CD8-positive, alpha-beta memory T cell (primary cell): ENCODE data around the gene DENND1C. TPM values are rescaled to one million over a fixed set of nuclear protein-coding genes. Genes with fewer than 3 reads are reported as not detected.

Experiments
- CTCF ChIA-PET: fragments of 350-600 bp; sonication (Branson Sonifier 250); formaldehyde crosslinking; loops from one replicate; lab custom pipeline; 2021; ENCODE audit warnings: antibody characterized with exemption; lab: Charles Lee
- POLR2A ChIA-PET: fragments of 350-600 bp; sonication (Branson Sonifier 250); formaldehyde crosslinking; loops from one replicate; lab custom pipeline; 2021; ENCODE audit warnings: antibody characterized with exemption; lab: Charles Lee
- DNase-seq, 5 donors: peaks; one replicate each; pipeline versions ENCODE4 v3.0.0 to v3.0.0-alpha.2; 2020 to 2022; ENCODE audit warnings: mixed read lengths in 1 of 5
- H3K27ac ChIP-seq: one replicate; pipeline ENCODE4 v1.7.0; 2013; ENCODE audit warnings: low read depth, mild to moderate bottlenecking, low read length, moderate library complexity
- H3K27me3 ChIP-seq: 2 replicates; pipeline ENCODE4 v1.7.0; 2013; ENCODE audit warnings: low read length, mild to moderate bottlenecking; ENCODE audit not compliant: insufficient read depth, poor library complexity, severe bottlenecking
- H3K36me3 ChIP-seq: 2 replicates; pipeline ENCODE4 v1.7.0; 2013; ENCODE audit warnings: mild to moderate bottlenecking, low read length, moderate library complexity; ENCODE audit not compliant: insufficient read depth
- H3K4me1 ChIP-seq: 2 replicates; pipeline ENCODE4 v1.7.0; 2013; ENCODE audit warnings: mild to moderate bottlenecking, low read length, moderate library complexity; ENCODE audit not compliant: insufficient read depth
- H3K4me3 ChIP-seq: 2 replicates; pipeline ENCODE4 v1.7.0; 2013; ENCODE audit warnings: mild to moderate bottlenecking, low read length
- H3K9me3 ChIP-seq: 2 replicates; pipeline ENCODE4 v1.7.0; 2013; ENCODE audit warnings: mild to moderate bottlenecking, low read length
- H3K27ac Mint-ChIP-seq, 8 donors: one replicate each; pipeline ENCODE4 v1.8.0; 2020 to 2021; ENCODE audit warnings: mixed read lengths in 8 of 8, mild to moderate bottlenecking in 6 of 8, inconsistent platforms in 3 of 8, moderate library complexity in 3 of 8
- H3K27me3 Mint-ChIP-seq, 2 donors: one replicate each; pipeline ENCODE4 v1.8.0; 2020 to 2021; ENCODE audit warnings: mixed read lengths in 2 of 2, mild to moderate bottlenecking in 1 of 2, moderate library complexity in 1 of 2
- H3K36me3 Mint-ChIP-seq, 3 donors: one replicate each; pipeline ENCODE4 v1.8.0; 2020 to 2021; ENCODE audit warnings: mixed read lengths in 3 of 3, inconsistent platforms in 1 of 3, mild to moderate bottlenecking in 1 of 3
- H3K4me1 Mint-ChIP-seq, 3 donors: one replicate each; pipeline ENCODE4 v1.8.0; 2020 to 2021; ENCODE audit warnings: mixed read lengths in 3 of 3, inconsistent platforms in 1 of 3, mild to moderate bottlenecking in 1 of 3
- H3K4me3 Mint-ChIP-seq, 7 donors: one replicate each; pipeline ENCODE4 v1.8.0; 2020 to 2021; ENCODE audit warnings: mixed read lengths in 7 of 7, mild to moderate bottlenecking in 6 of 7, moderate library complexity in 4 of 7, inconsistent platforms in 2 of 7
- H3K9me3 Mint-ChIP-seq, 5 donors: one replicate each; pipeline ENCODE4 v1.8.0; 2020 to 2022; ENCODE audit warnings: mixed read lengths in 5 of 5, mild to moderate bottlenecking in 3 of 5, moderate library complexity in 2 of 5, inconsistent platforms in 1 of 5
- polyA plus RNA-seq: library from polyadenylated mRNA; unstranded; fragments of 300-500 nt; fragmentation: Illumina TruSeq; gene quantifications from one replicate; pipeline ENCODE4 v1.2.3, GENCODE V29; 2021
- total RNA-seq, 2 experiments: library from RNA; stranded (reverse); gene quantifications; one replicate each; pipeline ENCODE4 v1.2.3, GENCODE V29; 2021

Gene DENND1C
- total and polyA plus RNA-seq, 3 experiments from 2014 or later = 51.9 to 93.2 (median 55.1) TPM

DNA sequence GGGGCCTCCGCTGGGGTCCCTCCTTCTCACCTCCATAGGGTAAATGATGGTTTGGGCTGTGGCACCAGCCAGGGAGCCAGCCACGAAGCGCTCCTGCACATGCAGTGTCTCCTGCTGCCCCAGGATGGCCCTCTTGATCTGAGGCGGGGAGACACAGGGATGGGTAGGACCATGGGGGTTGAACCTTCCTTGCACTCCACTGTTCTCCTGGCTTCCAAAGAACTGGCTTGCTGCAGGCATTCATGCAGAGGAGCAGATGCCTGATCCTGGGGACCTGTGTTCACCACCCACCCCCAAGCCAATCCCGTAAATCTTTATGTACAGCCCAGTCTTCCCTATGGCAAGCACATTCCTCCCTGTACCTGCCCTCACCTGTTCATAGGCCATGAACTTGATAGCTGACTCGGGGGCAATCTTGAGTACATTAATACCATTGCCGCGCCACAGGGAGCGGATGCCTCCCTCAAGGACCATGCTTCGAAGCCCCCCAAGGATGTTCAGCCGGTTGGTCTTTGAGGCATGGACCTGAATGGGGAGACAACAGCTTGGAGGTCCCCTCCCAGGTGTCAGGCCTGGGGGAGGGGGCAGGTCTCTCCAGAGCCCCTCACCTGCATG, 27.5 kb downstream of the DENND1C start:
- H3K36me3 Mint-ChIP-seq = peaks cover 16 to 43% (median 38%) of the 10 kb centered on the region in 3 donors
- no peak for DNase-seq
- peaks cover 4% of the 10 kb centered on the region for H3K4me1 ChIP-seq
- peaks cover 4 to 12% (median 8%) of the 10 kb centered on the region in 5 donors for H3K9me3 Mint-ChIP-seq
- H3K27ac Mint-ChIP-seq = no peak overlapping the region
- H3K4me3 ChIP-seq = no peak overlapping the region
- peaks cover 13% of the 10 kb centered on the region for H3K36me3 ChIP-seq
- H3K4me3 Mint-ChIP-seq = no peak overlapping the region
- ChIA-PET CTCF (no interaction called here), POLR2A (no interaction called here)
- no peaks in the 10 kb centered on the region for H3K27me3 Mint-ChIP-seq
- no peak overlapping the region for H3K27ac ChIP-seq
- H3K4me1 Mint-ChIP-seq = peaks cover 6 to 12% (median 6%) of the 10 kb centered on the region in 3 donors
- peaks cover 4% of the 10 kb centered on the region for H3K9me3 ChIP-seq
- H3K27me3 ChIP-seq = no peaks in the 10 kb centered on the region

DNA sequence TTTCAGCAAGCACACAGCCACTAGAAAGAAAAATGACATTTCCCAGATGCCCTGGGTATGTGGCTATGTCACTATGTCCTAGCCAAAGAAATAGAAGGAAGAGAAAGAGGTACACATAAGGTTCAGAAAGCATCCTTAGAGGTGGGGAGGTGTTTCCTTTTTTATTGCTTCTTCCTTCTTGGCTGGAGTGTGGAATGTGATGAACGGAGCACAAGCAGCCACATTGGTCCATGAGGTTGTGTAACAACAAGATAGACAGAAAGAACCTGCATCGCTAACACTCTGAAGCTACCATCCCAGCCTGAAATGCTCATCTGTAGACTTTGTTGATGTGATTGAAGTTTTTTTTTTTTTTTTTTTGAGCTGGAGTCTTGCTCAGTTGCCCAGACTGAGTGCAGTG, 28.7 kb downstream of the DENND1C start:
- ChIA-PET POLR2A (no interaction called here), CTCF (no interaction called here)

DNA sequence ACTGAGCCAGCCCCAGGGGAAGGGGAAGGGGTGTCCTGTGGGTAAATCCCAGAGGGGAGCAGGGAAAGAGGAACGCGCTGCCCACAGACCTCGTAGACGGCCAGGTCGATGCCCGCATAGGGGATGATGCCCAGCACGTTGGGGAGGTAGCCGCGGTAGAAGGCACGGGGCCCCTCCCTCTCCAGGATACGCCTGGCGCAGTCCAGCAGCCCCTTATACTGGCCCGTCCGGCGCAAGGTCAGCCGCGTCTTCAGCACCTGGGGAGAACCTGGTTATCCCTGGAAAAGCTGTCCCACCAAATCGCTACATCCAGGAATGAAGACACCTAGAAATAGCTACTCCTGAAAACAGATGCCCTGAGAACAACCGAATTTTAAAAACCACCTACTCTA, 29.4 kb downstream of the DENND1C start:
- no peak overlapping the region for H3K4me3 ChIP-seq
- DNase-seq = no peak
- Mint-ChIP-seq H3K27ac (peak overlapping the region in 1 of 8 donors; percentile 50), H3K27me3 (no peaks in the 10 kb centered on the region), H3K36me3 (peaks cover 16 to 40% (median 38%) of the 10 kb centered on the region in 3 donors), H3K9me3 (peaks cover 4 to 12% (median 8%) of the 10 kb centered on the region in 5 donors), H3K4me1 (no peaks in the 10 kb centered on the region), H3K4me3 (no peak overlapping the region)
- H3K4me1 ChIP-seq = no peaks in the 10 kb centered on the region
- H3K27me3 ChIP-seq = no peaks in the 10 kb centered on the region
- no peak overlapping the region for H3K27ac ChIP-seq
- CTCF ChIA-PET = no interaction called here
- H3K9me3 ChIP-seq = peaks cover 4% of the 10 kb centered on the region
- POLR2A ChIA-PET = no interaction called here
- peaks cover 13% of the 10 kb centered on the region for H3K36me3 ChIP-seq

More for the DNA sequence above, 28.7 kb downstream of the DENND1C start:
- no peak overlapping the region for H3K4me3 ChIP-seq
- no peaks in the 10 kb centered on the region for H3K4me1 ChIP-seq
- peaks cover 4 to 12% (median 8%) of the 10 kb centered on the region in 5 donors for H3K9me3 Mint-ChIP-seq
- DNase-seq = no peak
- H3K36me3 Mint-ChIP-seq = peaks cover 16 to 41% (median 38%) of the 10 kb centered on the region in 3 donors
- H3K27me3 ChIP-seq = no peaks in the 10 kb centered on the region
- H3K27ac ChIP-seq = no peak overlapping the region
- peak overlapping the region in 1 of 7 donors; percentile 68 for H3K4me3 Mint-ChIP-seq
- peaks cover 13% of the 10 kb centered on the region for H3K36me3 ChIP-seq
- H3K4me1 Mint-ChIP-seq = peaks cover 0 to under 1% (median 0%) of the 10 kb centered on the region in 3 donors
- peak overlapping the region in 1 of 8 donors; percentile 54 for H3K27ac Mint-ChIP-seq
- no peaks in the 10 kb centered on the region for H3K27me3 Mint-ChIP-seq
- peaks cover 4% of the 10 kb centered on the region for H3K9me3 ChIP-seq

DNA sequence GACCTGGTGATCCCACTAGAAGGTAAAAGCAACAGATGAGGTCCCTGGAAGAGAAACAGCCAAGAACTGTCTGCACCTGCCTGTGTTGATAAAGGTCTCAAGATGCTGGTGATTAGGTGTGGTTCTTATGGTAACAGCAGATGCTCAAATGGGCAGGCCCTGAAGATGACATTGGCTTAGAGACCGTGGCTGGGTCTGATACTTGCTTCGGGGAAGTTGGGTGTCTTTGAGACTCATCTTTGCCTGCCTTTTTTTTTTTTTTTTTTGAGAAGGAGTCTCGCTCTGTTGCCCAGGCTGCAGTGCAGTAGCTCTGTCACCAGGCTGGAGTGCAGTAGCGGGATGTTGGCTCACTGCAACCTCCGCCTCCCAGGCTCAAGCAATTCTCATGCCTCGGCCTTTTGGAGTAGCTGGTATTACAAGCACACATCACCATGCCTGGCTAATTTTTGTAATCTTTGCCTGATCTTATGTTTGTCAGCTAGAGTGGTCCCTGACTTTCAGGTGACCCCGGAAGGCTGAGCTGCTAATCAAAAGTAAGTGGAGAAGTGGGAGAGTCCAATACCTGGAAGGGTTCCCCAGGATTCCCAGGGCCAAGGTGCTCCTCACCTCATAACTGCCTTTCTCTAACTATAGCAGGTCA, 29.9 kb downstream of the DENND1C start:
- no peak for DNase-seq
- H3K4me1 Mint-ChIP-seq = no peaks in the 10 kb centered on the region
- peaks cover 4 to 12% (median 8%) of the 10 kb centered on the region in 5 donors for H3K9me3 Mint-ChIP-seq
- ChIA-PET POLR2A (no interaction called here), CTCF (no interaction called here)
- H3K36me3 Mint-ChIP-seq = peaks cover 17 to 41% (median 38%) of the 10 kb centered on the region in 3 donors
- peaks cover 4% of the 10 kb centered on the region for H3K9me3 ChIP-seq
- no peaks in the 10 kb centered on the region for H3K4me1 ChIP-seq
- H3K4me3 Mint-ChIP-seq = no peak overlapping the region
- H3K27me3 ChIP-seq = no peaks in the 10 kb centered on the region
- peak overlapping the region in 1 of 8 donors; percentile 50 for H3K27ac Mint-ChIP-seq
- no peak overlapping the region for H3K4me3 ChIP-seq
- H3K36me3 ChIP-seq = peaks cover 13% of the 10 kb centered on the region
- no peaks in the 10 kb centered on the region for H3K27me3 Mint-ChIP-seq
- H3K27ac ChIP-seq = no peak overlapping the region

DNA sequence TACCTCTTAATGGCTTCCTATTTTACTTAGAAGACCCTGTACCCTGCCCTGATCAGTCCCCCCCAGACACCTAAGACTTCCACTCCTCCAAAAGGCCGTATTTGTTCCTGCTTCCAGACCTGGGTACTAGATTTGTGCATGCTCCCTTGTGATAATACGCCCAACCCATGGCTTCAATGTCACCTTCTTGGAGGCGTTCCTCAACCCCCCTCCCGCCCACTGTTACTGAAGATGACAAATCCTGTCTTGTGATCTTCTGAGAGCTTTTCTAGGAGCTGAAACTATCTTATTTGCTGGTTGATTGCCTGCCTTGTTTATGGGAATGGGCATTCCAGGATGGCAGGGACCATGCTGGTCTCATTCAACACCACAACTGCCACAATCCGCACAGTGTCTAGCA, 31.4 kb downstream of the DENND1C start:
- Histone ChIP-seq H3K27me3 (no peaks in the 10 kb centered on the region), H3K4me3 (no peak overlapping the region), H3K4me1 (no peaks in the 10 kb centered on the region), H3K27ac (no peak overlapping the region), H3K9me3 (peaks cover 4% of the 10 kb centered on the region), H3K36me3 (peaks cover 13% of the 10 kb centered on the region)
- Mint-ChIP-seq H3K9me3 (peaks cover 4 to 9% (median 5%) of the 10 kb centered on the region in 5 donors), H3K27me3 (no peaks in the 10 kb centered on the region), H3K4me3 (no peak overlapping the region), H3K36me3 (peaks cover 15 to 35% (median 28%) of the 10 kb centered on the region in 3 donors), H3K4me1 (no peaks in the 10 kb centered on the region), H3K27ac (peak overlapping the region in 1 of 8 donors; percentile 52)
- POLR2A ChIA-PET = interaction anchor here (0.5 kb wide), 1 partner anchor 74 kb away, joined by 3 read pairs; no protein-coding TSS in a partner anchor
- no peak for DNase-seq
- CTCF ChIA-PET = no interaction called here

DNA sequence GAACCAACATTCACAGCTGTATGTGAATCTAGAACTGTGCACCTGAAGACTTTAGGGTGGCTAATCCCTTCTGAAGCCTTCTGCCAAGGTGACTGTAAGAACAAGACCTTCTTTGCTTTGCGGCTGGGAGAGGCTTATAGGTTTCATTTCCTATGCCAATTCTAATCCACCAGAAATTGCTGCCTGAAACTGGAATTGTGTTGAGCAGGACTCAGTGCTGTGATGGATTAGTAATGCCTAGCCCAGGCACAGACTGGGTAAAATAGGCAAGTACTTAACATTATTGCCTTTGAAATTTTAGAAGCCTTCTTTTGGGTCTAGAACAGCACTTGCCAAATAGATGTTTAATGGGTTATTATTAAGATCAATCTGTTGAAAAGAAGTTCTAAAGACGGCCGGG, 33.5 kb downstream of the DENND1C start:
- H3K9me3 ChIP-seq = no peaks in the 10 kb centered on the region
- no peak overlapping the region for H3K4me3 Mint-ChIP-seq
- H3K36me3 Mint-ChIP-seq = peaks cover 7 to 17% (median 12%) of the 10 kb centered on the region in 3 donors
- H3K27me3 ChIP-seq = no peaks in the 10 kb centered on the region
- H3K9me3 Mint-ChIP-seq = no peaks in the 10 kb centered on the region
- H3K27ac Mint-ChIP-seq = no peak overlapping the region
- CTCF ChIA-PET = no interaction called here
- no peak overlapping the region for H3K4me3 ChIP-seq
- H3K4me1 ChIP-seq = no peaks in the 10 kb centered on the region
- POLR2A ChIA-PET = interaction anchor here (0.5 kb wide), 1 partner anchor 23 kb away, joined by 4 read pairs; no protein-coding TSS in a partner anchor
- no peaks in the 10 kb centered on the region for H3K4me1 Mint-ChIP-seq
- no peak for DNase-seq
- no peak overlapping the region for H3K27ac ChIP-seq
- peaks cover 0 to 2% of the 10 kb centered on the region in 2 donors for H3K27me3 Mint-ChIP-seq
- no peaks in the 10 kb centered on the region for H3K36me3 ChIP-seq

DNA sequence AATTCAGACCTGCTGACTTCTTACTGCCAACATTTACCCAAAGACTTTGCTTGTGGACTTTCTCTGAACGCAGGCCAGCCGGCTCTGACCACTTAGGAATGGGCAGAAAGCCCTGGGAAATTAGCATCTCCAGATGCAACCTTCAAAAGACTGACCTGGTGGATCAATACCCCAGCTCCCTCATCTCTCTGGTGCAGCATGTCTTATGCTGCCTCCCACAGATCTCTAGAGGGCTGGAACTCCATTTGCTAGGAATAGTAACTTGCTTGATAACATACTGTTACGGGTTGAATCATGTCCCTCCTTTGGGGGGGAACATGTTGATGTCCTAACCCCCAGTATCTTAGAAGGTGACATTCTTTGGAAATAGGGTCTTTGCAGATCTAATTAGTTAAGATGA, 35.1 kb downstream of the DENND1C start:
- peaks cover 0 to 2% of the 10 kb centered on the region in 2 donors for H3K27me3 Mint-ChIP-seq
- peak overlapping the region in 1 of 7 donors; percentile 0 for H3K4me3 Mint-ChIP-seq
- H3K9me3 ChIP-seq = no peaks in the 10 kb centered on the region
- H3K4me3 ChIP-seq = no peak overlapping the region
- no peaks in the 10 kb centered on the region for H3K27me3 ChIP-seq
- POLR2A ChIA-PET = no interaction called here
- no peaks in the 10 kb centered on the region for H3K4me1 ChIP-seq
- no peaks in the 10 kb centered on the region for H3K9me3 Mint-ChIP-seq
- no peak overlapping the region for H3K27ac ChIP-seq
- CTCF ChIA-PET = no interaction called here
- peaks cover 5 to 6% (median 6%) of the 10 kb centered on the region in 3 donors for H3K36me3 Mint-ChIP-seq
- H3K27ac Mint-ChIP-seq = no peak overlapping the region
- no peaks in the 10 kb centered on the region for H3K36me3 ChIP-seq
- H3K4me1 Mint-ChIP-seq = no peaks in the 10 kb centered on the region
- DNase-seq = no peak

DNA sequence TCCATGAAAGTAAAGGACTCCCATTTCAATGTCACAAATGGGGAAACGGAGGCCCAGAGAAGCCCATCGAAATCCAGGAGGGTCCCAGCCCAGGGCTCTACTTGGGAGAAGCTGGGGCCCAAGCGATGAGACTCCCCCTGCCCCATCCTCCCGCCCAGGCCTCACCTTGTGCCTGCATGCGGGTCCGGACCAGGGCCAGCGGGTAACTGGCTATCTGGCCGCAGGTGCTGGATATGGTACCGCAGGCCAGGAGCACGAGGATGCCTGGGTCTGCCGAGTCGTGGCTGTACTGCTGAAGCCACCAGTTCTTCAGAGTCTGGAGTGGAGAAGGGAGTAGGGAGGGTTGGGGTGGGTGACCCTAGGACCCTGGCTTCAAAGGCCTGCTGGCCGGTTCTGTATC, 37.6 kb downstream of the DENND1C start:
- Mint-ChIP-seq H3K36me3 (peaks cover 0 to 6% (median 5%) of the 10 kb centered on the region in 3 donors), H3K27ac (no peak overlapping the region), H3K27me3 (peaks cover 0 to 2% of the 10 kb centered on the region in 2 donors), H3K9me3 (no peaks in the 10 kb centered on the region), H3K4me1 (no peaks in the 10 kb centered on the region), H3K4me3 (no peak overlapping the region)
- no peaks in the 10 kb centered on the region for H3K9me3 ChIP-seq
- no peaks in the 10 kb centered on the region for H3K27me3 ChIP-seq
- ChIA-PET POLR2A (no interaction called here), CTCF (no interaction called here)
- no peak for DNase-seq
- no peak overlapping the region for H3K4me3 ChIP-seq
- no peak overlapping the region for H3K27ac ChIP-seq
- no peaks in the 10 kb centered on the region for H3K36me3 ChIP-seq
- H3K4me1 ChIP-seq = no peaks in the 10 kb centered on the region
